T-cell (primary cell): ENCODE results near the gene BMP7. TPM values are rescaled to one million over a fixed set of nuclear protein-coding genes. Genes with fewer than 3 reads are reported as not detected.

Experiments
- ATAC-seq, 4 experiments: fragments of 200-7000 bp in 3 of 4; fragments of 150-1000 bp in 1 of 4; cut with Tn5 transposase; replicated peaks in 1 of 4; 1 replicate in 3 of 4; 2 replicates in 1 of 4; pipeline ENCODE4 v1.10.0; 2021; ENCODE audit warnings: moderate library complexity in 3 of 4, mild to moderate bottlenecking in 2 of 4, moderate number of reproducible peaks in 1 of 4
- CTCF ChIA-PET, 2 donors: fragments of 300-600 bp; sonication (Branson Sonifier 250); formaldehyde crosslinking; loops; one replicate each; lab custom pipeline; 2022; ENCODE audit warnings: antibody characterized with exemption in 2 of 2; lab: Charles Lee
- POLR2A ChIA-PET, 2 donors: fragments of 300-600 bp; sonication (Branson Sonifier 250); formaldehyde crosslinking; loops; one replicate each; lab custom pipeline; 2022; ENCODE audit warnings: antibody characterized with exemption in 2 of 2; lab: Charles Lee
- DNase-seq, 35 experiments: peaks; one replicate each; pipeline versions ENCODE4 v3.0.0 to v3.0.0-alpha.2; 2013 to 2023
- H3K27ac ChIP-seq: one replicate; pipeline ENCODE4 v1.5.1; 2013; ENCODE audit warnings: low read length
- H3K27me3 ChIP-seq, 2 experiments: replicated peaks in 1 of 2; 1 replicate in 1 of 2; 2 replicates in 1 of 2; pipeline versions ENCODE4 v1.6.1 to v1.7.0; 2013; ENCODE audit warnings: low read length in 1 of 2, mixed read lengths in 1 of 2; ENCODE audit not compliant: control insufficient read depth in 2 of 2, insufficient read depth in 2 of 2; ENCODE audit errors: extremely low read depth in 1 of 2
- H3K36me3 ChIP-seq, 2 donors: 1 replicate in 1 of 2; 2 replicates in 1 of 2; pipeline versions ENCODE4 v1.6.1 to v1.7.0; 2013; ENCODE audit warnings: low read length in 1 of 2; ENCODE audit not compliant: control insufficient read depth in 2 of 2, insufficient read depth in 1 of 2; ENCODE audit errors: extremely low read depth in 1 of 2
- H3K4me1 ChIP-seq, 2 experiments: 1 replicate in 1 of 2; 2 replicates in 1 of 2; pipeline versions ENCODE4 v1.6.1 to v1.7.0; 2013; ENCODE audit warnings: low read length in 2 of 2, mixed read lengths in 1 of 2; ENCODE audit not compliant: insufficient read depth in 2 of 2, control insufficient read depth in 1 of 2; ENCODE audit errors: extremely low read depth in 1 of 2
- H3K4me3 ChIP-seq, 2 donors: 1 replicate in 1 of 2; 2 replicates in 1 of 2; pipeline versions ENCODE4 v1.5.1 to v1.7.0; 2013; ENCODE audit warnings: mild to moderate bottlenecking in 2 of 2, low read length in 1 of 2, moderate library complexity in 1 of 2; ENCODE audit not compliant: control insufficient read depth in 1 of 2; ENCODE audit errors: extremely low read depth in 1 of 2
- H3K9me3 ChIP-seq: 2 replicates; pipeline ENCODE4 v1.7.0; 2013
- H3K27ac Mint-ChIP-seq, 2 donors: one replicate each; pipeline ENCODE4 v1.8.0; 2020 to 2021; ENCODE audit warnings: mild to moderate bottlenecking in 2 of 2, mixed read lengths in 2 of 2
- H3K27me3 Mint-ChIP-seq, 2 donors: one replicate each; pipeline ENCODE4 v1.8.0; 2021 to 2022; ENCODE audit warnings: mixed read lengths in 2 of 2
- H3K36me3 Mint-ChIP-seq: one replicate; pipeline ENCODE4 v1.8.0; 2021; ENCODE audit warnings: mixed read lengths
- H3K4me1 Mint-ChIP-seq, 3 donors: one replicate each; pipeline ENCODE4 v1.8.0; 2020 to 2022; ENCODE audit warnings: mixed read lengths in 3 of 3, mild to moderate bottlenecking in 1 of 3
- H3K4me3 Mint-ChIP-seq, 3 donors: one replicate each; pipeline ENCODE4 v1.8.0; 2020 to 2022; ENCODE audit warnings: mild to moderate bottlenecking in 3 of 3, mixed read lengths in 3 of 3, moderate library complexity in 3 of 3
- H3K9me3 Mint-ChIP-seq, 3 donors: one replicate each; pipeline ENCODE4 v1.8.0; 2020 to 2022; ENCODE audit warnings: mixed read lengths in 3 of 3
- WGBS: methylation state at CpG from one replicate; pipeline ENCODE4 v1.1.5; 2013; ENCODE audit warnings: missing lambda C conversion rate; ENCODE audit not compliant: insufficient coverage; 5-methylcytosine and 5-hydroxymethylcytosine counted together
- total RNA-seq, 35 experiments: library from RNA in 6 of 35; stranded (reverse) in 6 of 35; fragments of 120-200 nt in 1 of 35; gene quantifications; one replicate each; pipeline versions ENCODE4 v1.2.1 to v1.2.4 and lab custom pipeline; 2013 to 2026

BMP7 gene
- total RNA-seq, 5 donors from 2014 or later (not counting 1 experiment from before 2014, with no cell fraction given): not detected

- WGBS: 78% methylated on average over 3 of the region's 8 CpGs
- no peaks in the 10 kb centered on the region for H3K9me3 ChIP-seq
- no peak for ATAC-seq
- no peak for DNase-seq
- no peak overlapping the region for H3K27ac ChIP-seq
- Mint-ChIP-seq H3K27ac (no peak overlapping the region), H3K36me3 (no peaks in the 10 kb centered on the region), H3K9me3 (no peaks in the 10 kb centered on the region), H3K27me3 (peaks cover 20 to 30% of the 10 kb centered on the region in 2 donors), H3K4me3 (no peak overlapping the region), H3K4me1 (no peaks in the 10 kb centered on the region)
- POLR2A ChIA-PET: no interaction called here
- H3K36me3 ChIP-seq: no peaks in the 10 kb centered on the region
- peaks cover 0 to 28% of the 10 kb centered on the region in 2 experiments for H3K27me3 ChIP-seq
- no peaks in the 10 kb centered on the region for H3K4me1 ChIP-seq
- no peak overlapping the region for H3K4me3 ChIP-seq
- CTCF ChIA-PET: no interaction called here
These were observed 36.2 kb downstream of the BMP7 start for GRCh38 chr20:57230247-57230646.

GRCh38 chr20:57229490-57229889 is 37.0 kb downstream of the BMP7 start:
- no peak overlapping the region for H3K4me3 ChIP-seq
- H3K4me1 ChIP-seq: no peaks in the 10 kb centered on the region
- H3K27ac Mint-ChIP-seq: no peak overlapping the region
- peaks cover 12 to 22% of the 10 kb centered on the region in 2 donors for H3K27me3 Mint-ChIP-seq
- no peak for ATAC-seq
- no peaks in the 10 kb centered on the region for H3K36me3 ChIP-seq
- no peaks in the 10 kb centered on the region for H3K9me3 Mint-ChIP-seq
- ChIA-PET POLR2A (no interaction called here), CTCF (no interaction called here)
- DNase-seq: no peak
- no peaks in the 10 kb centered on the region for H3K4me1 Mint-ChIP-seq
- H3K36me3 Mint-ChIP-seq: no peaks in the 10 kb centered on the region
- peaks cover 0 to 28% of the 10 kb centered on the region in 2 experiments for H3K27me3 ChIP-seq
- H3K9me3 ChIP-seq: no peaks in the 10 kb centered on the region
- no peak overlapping the region for H3K4me3 Mint-ChIP-seq
- WGBS: 33% methylated on average over 2 of the region's 4 CpGs
- H3K27ac ChIP-seq: no peak overlapping the region

- ATAC-seq (no peak), DNase-seq (no peak)
- CTCF ChIA-PET: no interaction called here
- no peak overlapping the region for H3K27ac Mint-ChIP-seq
- Histone ChIP-seq H3K9me3 (no peaks in the 10 kb centered on the region), H3K27me3 (peaks cover 0 to 28% of the 10 kb centered on the region in 2 experiments), H3K36me3 (no peaks in the 10 kb centered on the region), H3K4me1 (no peaks in the 10 kb centered on the region), H3K27ac (no peak overlapping the region), H3K4me3 (no peak overlapping the region)
- 75% methylated on average over 7 of the region's 7 CpGs for WGBS
- H3K4me3 Mint-ChIP-seq: no peak overlapping the region
- no peaks in the 10 kb centered on the region for H3K36me3 Mint-ChIP-seq
- POLR2A ChIA-PET: no interaction called here
- no peaks in the 10 kb centered on the region for H3K9me3 Mint-ChIP-seq
- H3K27me3 Mint-ChIP-seq: peaks cover 12 to 20% of the 10 kb centered on the region in 2 donors
- no peaks in the 10 kb centered on the region for H3K4me1 Mint-ChIP-seq
These were observed 40.6 kb downstream of the BMP7 start for GRCh38 chr20:57225830-57226229.

GRCh38 chr20:57225197-57225733 is 41.2 kb downstream of the BMP7 start:
- no peak for DNase-seq
- no peak overlapping the region for H3K27ac ChIP-seq
- no peaks in the 10 kb centered on the region for H3K4me1 ChIP-seq
- H3K4me3 ChIP-seq: no peak overlapping the region
- no peaks in the 10 kb centered on the region for H3K36me3 ChIP-seq
- ChIA-PET POLR2A (no interaction called here), CTCF (no interaction called here)
- no peaks in the 10 kb centered on the region for H3K9me3 ChIP-seq
- H3K4me3 Mint-ChIP-seq: no peak overlapping the region
- peaks cover 16 to 20% of the 10 kb centered on the region in 2 donors for H3K27me3 Mint-ChIP-seq
- H3K9me3 Mint-ChIP-seq: no peaks in the 10 kb centered on the region
- H3K4me1 Mint-ChIP-seq: no peaks in the 10 kb centered on the region
- H3K36me3 Mint-ChIP-seq: no peaks in the 10 kb centered on the region
- peaks cover 0 to 26% of the 10 kb centered on the region in 2 experiments for H3K27me3 ChIP-seq
- ATAC-seq: no peak
- H3K27ac Mint-ChIP-seq: no peak overlapping the region
- 72% methylated on average over 2 of the region's 4 CpGs for WGBS

GRCh38 chr20:57224641-57225138 is 41.8 kb downstream of the BMP7 start:
- Mint-ChIP-seq H3K27me3 (peaks cover 16 to 19% of the 10 kb centered on the region in 2 donors), H3K36me3 (no peaks in the 10 kb centered on the region), H3K4me1 (no peaks in the 10 kb centered on the region), H3K9me3 (no peaks in the 10 kb centered on the region), H3K27ac (no peak overlapping the region), H3K4me3 (no peak overlapping the region)
- Histone ChIP-seq H3K36me3 (no peaks in the 10 kb centered on the region), H3K27ac (no peak overlapping the region), H3K4me3 (no peak overlapping the region), H3K4me1 (no peaks in the 10 kb centered on the region), H3K27me3 (peaks cover 0 to 24% of the 10 kb centered on the region in 2 experiments), H3K9me3 (no peaks in the 10 kb centered on the region)
- DNase-seq (no peak), ATAC-seq (no peak)
- ChIA-PET POLR2A (no interaction called here), CTCF (no interaction called here)
- WGBS: 67% methylated on average over 17 of the region's 19 CpGs

GRCh38 chr20:57223648-57224489 is 42.6 kb downstream of the BMP7 start:
- POLR2A ChIA-PET: no interaction called here
- no peak overlapping the region for H3K27ac Mint-ChIP-seq
- no peaks in the 10 kb centered on the region for H3K4me1 Mint-ChIP-seq
- Histone ChIP-seq H3K4me1 (no peaks in the 10 kb centered on the region), H3K9me3 (no peaks in the 10 kb centered on the region), H3K27ac (no peak overlapping the region), H3K27me3 (peaks cover 0 to 19% of the 10 kb centered on the region in 2 experiments), H3K36me3 (no peaks in the 10 kb centered on the region), H3K4me3 (no peak overlapping the region)
- WGBS: 71% methylated on average over 9 of the region's 20 CpGs
- H3K27me3 Mint-ChIP-seq: peaks cover 11 to 15% of the 10 kb centered on the region in 2 donors
- ATAC-seq (no peak), DNase-seq (no peak)
- CTCF ChIA-PET: no interaction called here
- no peak overlapping the region for H3K4me3 Mint-ChIP-seq
- H3K36me3 Mint-ChIP-seq: no peaks in the 10 kb centered on the region
- H3K9me3 Mint-ChIP-seq: no peaks in the 10 kb centered on the region
